ENCODE results near the gene PTPRG.

- TF ChIP-seq TAF1 (conservative IDR thresholded peaks at IDR 0.05) (no peak), CTCF (IDR thresholded peaks at IDR 0.05; ENCODE audit: low read depth, low read length, missing input control) (no peak), JUND (IDR thresholded peaks at IDR 0.05) (no peak), NR2F2 (IDR thresholded peaks at IDR 0.05) (no peak), MAX (IDR thresholded peaks at IDR 0.05) (no peak), SP1 (IDR thresholded peaks at IDR 0.05) (no peak), RAD21 (IDR thresholded peaks at IDR 0.05) (no peak), ZBTB33 (IDR thresholded peaks at IDR 0.05) (no peak), EGR1 (IDR thresholded peaks at IDR 0.05; ENCODE audit: low read depth in 2 of 2) (no peak), FOXA1 (IDR thresholded peaks at IDR 0.05) (no peak), GABPA (IDR thresholded peaks at IDR 0.05 in 1 of 2, conservative IDR thresholded peaks at IDR 0.05 in 1 of 2) (no peak), ATF3 (IDR thresholded peaks at IDR 0.05) (no peak), REST (IDR thresholded peaks at IDR 0.05) (no peak)
These were observed 665.4 kb downstream of the PTPRG start for GRCh38 chr3:62226601-62227339.

Data from liver (tissue), 3 donors.